Smooth muscle cell of the pulmonary artery (primary cell): ENCODE data around the gene DPYSL5. TPM values are rescaled to one million over a fixed set of nuclear protein-coding genes. Genes with fewer than 3 reads are reported as not detected.

Experiments used
- total RNA-seq: library from RNA; depleted of rRNA; stranded (reverse); fragments of >200 nt; gene quantifications from 2 replicates; pipeline ENCODE4 v1.2.3, GENCODE V29; 2014

The DPYSL5 gene
- not detected in 2 replicates for total RNA-seq

GRCh38 chr2:26847655-26848335 lies at the start of gene DPYSL5:
Gene DPYSL5, plus strand, starts transcription at chr2:26848132. Its CDS starts 50,368 bp downstream, at chr2:26898500.

DNA sequence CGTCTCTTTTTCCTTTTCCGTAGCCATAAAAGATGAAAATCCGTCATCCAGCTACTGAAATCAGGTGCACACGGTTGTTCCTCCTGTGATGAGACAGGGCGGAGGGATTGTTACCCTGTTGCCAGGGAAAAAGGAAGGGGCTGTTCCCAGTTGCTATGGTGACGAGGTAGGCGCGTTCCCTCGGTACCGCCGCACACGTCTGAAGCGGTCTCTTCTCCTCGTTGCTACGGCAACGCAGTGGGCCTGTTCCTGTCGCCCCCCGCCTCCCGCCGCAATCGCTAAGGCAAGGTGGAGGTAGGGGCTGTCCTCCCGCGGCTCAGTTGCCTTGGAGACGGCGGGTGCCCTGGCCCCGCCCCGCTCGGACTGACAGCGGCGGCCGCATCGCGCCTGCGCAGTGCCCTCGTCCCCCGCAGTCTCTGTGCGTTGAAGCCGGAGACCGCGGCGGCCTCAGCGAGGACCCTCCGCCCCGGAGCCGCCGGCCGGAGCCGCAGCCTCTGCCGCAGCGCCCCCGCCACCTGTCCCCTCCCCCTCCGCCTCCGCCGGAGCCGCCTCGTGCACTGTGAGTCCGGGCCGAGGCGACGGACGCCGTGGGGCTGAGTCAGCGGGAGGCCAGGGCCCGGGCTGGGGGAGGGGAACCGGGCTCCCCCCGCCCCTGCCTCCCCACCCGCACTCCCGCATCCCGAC lies 122.5 kb downstream of the DPYSL5 start, which contains the start of gene MAPRE3:
TSS of gene MAPRE3 (plus strand) at position 394 of the 684 bp plus-strand sequence. CDS start 51,582 bp downstream, outside the sequence.

Other genes starting within 250 kb of the DPYSL5 start
- gene CIB4, start 206.8 kb upstream of the DPYSL5 start, total RNA-seq: not detected in 2 replicates
- 0.89 and 4.1 TPM in 2 replicates for gene KCNK3, start 155.4 kb upstream of the DPYSL5 start, total RNA-seq
- gene SLC35F6, start 83.8 kb upstream of the DPYSL5 start, total RNA-seq: 30.0 and 37.6 TPM in 2 replicates
- 1.5 and 2.7 TPM in 2 replicates for gene CENPA, start 62.1 kb upstream of the DPYSL5 start, total RNA-seq
- gene MAPRE3, start 122.5 kb downstream of the DPYSL5 start, total RNA-seq: 7.6 and 11.7 TPM in 2 replicates
- 45.8 and 49.5 TPM in 2 replicates for gene TMEM214, start 184.8 kb downstream of the DPYSL5 start, total RNA-seq
- 17.8 and 23.9 TPM in 2 replicates for gene AGBL5, start 203.5 kb downstream of the DPYSL5 start, total RNA-seq
- gene OST4, start 223.5 kb downstream of the DPYSL5 start, total RNA-seq: 378 and 636 TPM in 2 replicates
- gene EMILIN1, start 230.5 kb downstream of the DPYSL5 start, total RNA-seq: 283 and 480 TPM in 2 replicates
- 0.98 and 0.99 TPM in 2 replicates for gene KHK, start 238.6 kb downstream of the DPYSL5 start, total RNA-seq